GM21515 (cell line): ENCODE results near the gene PDK3.

ENCODE experiments used
- ATAC-seq: cut with Tn5 transposase; IDR thresholded peaks from one replicate; pipeline ENCODE4 v1.9.1; 2021; ENCODE audit not compliant: unreplicated experiment

The PDK3 gene

GRCh38 chrX:24547961-24548360, 82.9 kb downstream of the PDK3 start:
- no peak for ATAC-seq

GRCh38 chrX:24550166-24550565, 85.1 kb downstream of the PDK3 start:
- ATAC-seq = no peak

- ATAC-seq = no peak
Observed at GRCh38 chrX:24553011-24553410, 87.9 kb downstream of the PDK3 start.

- ATAC-seq = no peak
Observed at GRCh38 chrX:24561121-24561520, 96.0 kb downstream of the PDK3 start.

- no peak for ATAC-seq
Observed at GRCh38 chrX:24563291-24564010, 98.4 kb downstream of the PDK3 start.

GRCh38 chrX:24566240-24566639, 101.2 kb downstream of the PDK3 start:
- ATAC-seq = no peak

- no peak for ATAC-seq
Observed at GRCh38 chrX:24567169-24567568, 102.1 kb downstream of the PDK3 start.

GRCh38 chrX:24574743-24575142, 109.7 kb downstream of the PDK3 start:
- no peak for ATAC-seq

GRCh38 chrX:24575496-24575895, 110.4 kb downstream of the PDK3 start:
- ATAC-seq = no peak

GRCh38 chrX:24577091-24577490, 112.0 kb downstream of the PDK3 start:
- no peak for ATAC-seq
